ENCODE data around the gene CTIF. TPM values are rescaled to one million over a fixed set of nuclear protein-coding genes. Genes with fewer than 3 reads are reported as not detected.

CTIF gene
- total and polyA plus RNA-seq, 2 donors (not counting 1 experiment from before 2014, with no cell fraction given) = 27.2 to 28.1 TPM

- no peaks in the 10 kb centered on the region for H3K27me3 ChIP-seq (ENCODE audit: control insufficient read depth, insufficient read depth, low read length)
- no peak overlapping the region for H3K4me2 ChIP-seq (ENCODE audit: extremely low read depth, insufficient read depth, low read length)
- H4K20me1 ChIP-seq (ENCODE audit: control insufficient read depth, extremely low read depth, insufficient read depth, low read length) = no peaks in the 10 kb centered on the region
- no peak for DNase-seq (ENCODE audit: low read depth in 2 of 2)
- no peak overlapping the region for H3K4me3 ChIP-seq (replicated peaks in 1 of 4; ENCODE audit: control extremely low read depth in 1 of 4, insufficient read depth in 1 of 4, low read depth in 3 of 4, low read length in 4 of 4)
- no peaks in the 10 kb centered on the region for H3K36me3 ChIP-seq (ENCODE audit: control insufficient read depth, insufficient read depth, low read length)
- H3K4me1 ChIP-seq (ENCODE audit: control insufficient read depth, extremely low read depth, insufficient read depth, low read length) = peaks cover 15% of the 10 kb centered on the region
- H3K9me3 ChIP-seq (ENCODE audit: control insufficient read depth, insufficient read depth, low read depth, low read length) = no peaks in the 10 kb centered on the region
- no peak overlapping the region for H3K27ac ChIP-seq (ENCODE audit: insufficient read depth, low read length)
- no peak overlapping the region for H2AFZ ChIP-seq (ENCODE audit: low read length)
- H3K79me2 ChIP-seq (ENCODE audit: control insufficient read depth, insufficient read depth, low read length) = no peaks in the 10 kb centered on the region
- TF ChIP-seq EZH2 (IDR thresholded peaks at IDR 0.05; ENCODE audit: low read length, missing control alignments) (no peak), CTCF (conservative IDR thresholded peaks at IDR 0.05 in 1 of 2, IDR thresholded peaks at IDR 0.05 in 1 of 2; ENCODE audit: low read depth in 1 of 2, low read length in 2 of 2) (no peak)
- no peak overlapping the region for H3K9ac ChIP-seq (ENCODE audit: insufficient read depth, low read length)
Observed at GRCh38 chr18:48893608-48894600, 355.1 kb downstream of the CTIF start.

DNA sequence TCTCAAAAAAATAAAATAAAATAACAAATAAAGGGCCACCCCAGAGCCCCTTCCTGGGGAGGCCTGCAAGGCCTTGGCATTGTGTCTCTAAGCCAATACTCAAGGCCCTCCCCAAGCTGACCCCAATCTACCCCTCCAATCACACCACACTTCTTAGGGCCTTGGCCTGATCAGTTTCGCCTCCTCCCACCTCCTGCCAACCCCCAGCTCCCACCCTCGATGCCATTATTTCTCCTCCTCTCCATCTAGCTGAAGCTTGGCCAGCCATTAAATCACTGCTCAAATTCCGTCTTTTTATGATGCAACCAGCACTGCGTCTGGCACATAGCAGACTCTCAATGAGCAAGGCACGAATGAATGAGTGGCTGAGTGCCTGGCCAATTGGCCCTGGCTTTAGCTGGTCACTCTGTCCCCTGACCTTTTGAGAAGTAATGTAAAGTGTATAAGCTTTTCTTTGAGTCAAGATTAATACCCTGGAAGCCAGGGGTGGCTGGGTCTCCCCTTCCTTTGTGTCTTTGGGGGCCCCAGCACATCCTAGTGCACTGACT, 356.0 kb downstream of the CTIF start:
- no peak overlapping the region for H3K9ac ChIP-seq (ENCODE audit: insufficient read depth, low read length)
- TF ChIP-seq CTCF (conservative IDR thresholded peaks at IDR 0.05 in 1 of 2, IDR thresholded peaks at IDR 0.05 in 1 of 2; ENCODE audit: low read depth in 1 of 2, low read length in 2 of 2) = no peak
- no peak for TF ChIP-seq EZH2 (IDR thresholded peaks at IDR 0.05; ENCODE audit: low read length, missing control alignments)
- peaks cover 9% of the 10 kb centered on the region for H3K4me1 ChIP-seq (ENCODE audit: control insufficient read depth, extremely low read depth, insufficient read depth, low read length)
- no peak overlapping the region for H2AFZ ChIP-seq (ENCODE audit: low read length)
- H3K27ac ChIP-seq (ENCODE audit: insufficient read depth, low read length) = no peak overlapping the region
- H3K4me2 ChIP-seq (ENCODE audit: extremely low read depth, insufficient read depth, low read length) = no peak overlapping the region
- H3K4me3 ChIP-seq (replicated peaks in 1 of 4; ENCODE audit: control extremely low read depth in 1 of 4, insufficient read depth in 1 of 4, low read depth in 3 of 4, low read length in 4 of 4) = no peak overlapping the region
- no peaks in the 10 kb centered on the region for H3K36me3 ChIP-seq (ENCODE audit: control insufficient read depth, insufficient read depth, low read length)
- no peak for DNase-seq (ENCODE audit: low read depth in 2 of 2)
- no peaks in the 10 kb centered on the region for H3K27me3 ChIP-seq (ENCODE audit: control insufficient read depth, insufficient read depth, low read length)
- H3K9me3 ChIP-seq (ENCODE audit: control insufficient read depth, insufficient read depth, low read depth, low read length) = no peaks in the 10 kb centered on the region
- no peaks in the 10 kb centered on the region for H4K20me1 ChIP-seq (ENCODE audit: control insufficient read depth, extremely low read depth, insufficient read depth, low read length)
- H3K79me2 ChIP-seq (ENCODE audit: control insufficient read depth, insufficient read depth, low read length) = no peaks in the 10 kb centered on the region

DNA sequence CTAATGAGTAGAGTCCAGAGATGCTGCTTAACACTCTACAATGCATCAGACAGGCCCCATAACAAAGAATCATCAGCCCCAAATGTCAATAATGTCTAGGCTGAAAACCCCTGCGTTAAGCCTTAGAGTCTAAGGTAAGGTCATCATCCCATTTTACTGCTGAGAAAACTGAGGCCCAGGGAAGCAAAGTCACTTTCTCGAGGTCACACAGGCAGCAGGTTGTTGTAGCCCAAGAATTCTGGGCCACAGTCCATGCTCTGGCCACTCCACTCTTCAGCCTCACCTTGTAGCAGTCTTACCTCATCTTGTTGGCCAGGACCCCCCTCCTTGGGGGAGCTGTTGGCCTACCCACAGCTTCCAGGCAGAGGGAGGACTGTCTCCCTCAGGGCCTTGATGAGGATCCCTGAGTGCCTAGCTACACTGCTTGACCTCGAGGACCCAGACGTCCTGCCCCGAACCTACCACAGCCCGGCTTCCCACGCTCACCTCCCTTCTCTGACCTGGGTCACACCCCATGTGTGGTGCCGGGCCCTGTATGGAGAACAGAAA, 357.6 kb downstream of the CTIF start:
- DNase-seq (ENCODE audit: low read depth in 2 of 2) = no peak
- H3K27me3 ChIP-seq (ENCODE audit: control insufficient read depth, insufficient read depth, low read length) = no peaks in the 10 kb centered on the region
- H3K79me2 ChIP-seq (ENCODE audit: control insufficient read depth, insufficient read depth, low read length) = no peaks in the 10 kb centered on the region
- no peak overlapping the region for H2AFZ ChIP-seq (ENCODE audit: low read length)
- no peak for TF ChIP-seq EZH2 (IDR thresholded peaks at IDR 0.05; ENCODE audit: low read length, missing control alignments)
- H3K27ac ChIP-seq (ENCODE audit: insufficient read depth, low read length) = no peak overlapping the region
- H3K36me3 ChIP-seq (ENCODE audit: control insufficient read depth, insufficient read depth, low read length) = no peaks in the 10 kb centered on the region
- H4K20me1 ChIP-seq (ENCODE audit: control insufficient read depth, extremely low read depth, insufficient read depth, low read length) = no peaks in the 10 kb centered on the region
- H3K4me2 ChIP-seq (ENCODE audit: extremely low read depth, insufficient read depth, low read length) = no peak overlapping the region
- no peak overlapping the region for H3K9ac ChIP-seq (ENCODE audit: insufficient read depth, low read length)
- H3K4me1 ChIP-seq (ENCODE audit: control insufficient read depth, extremely low read depth, insufficient read depth, low read length) = peaks cover 9% of the 10 kb centered on the region
- no peak overlapping the region for H3K4me3 ChIP-seq (replicated peaks in 1 of 4; ENCODE audit: control extremely low read depth in 1 of 4, insufficient read depth in 1 of 4, low read depth in 3 of 4, low read length in 4 of 4)
- no peaks in the 10 kb centered on the region for H3K9me3 ChIP-seq (ENCODE audit: control insufficient read depth, insufficient read depth, low read depth, low read length)
